Adrenal gland (tissue), 5 donors: ENCODE data around the gene LMO3.

Experiments
- POLR2A ChIP-seq, 2 donors: fragments of 450-650 bp; IDR thresholded peaks; one replicate each; pipeline ENCODE4 v1.6.1; 2017; ENCODE audit warnings: antibody characterized with exemption in 2 of 2, mild to moderate bottlenecking in 2 of 2, moderate library complexity in 1 of 2
- TF ChIP-seq, protein P1 (sequence below), 6 experiments: fragments of 450-650 bp in 4 of 6; fragments of 200-600 bp in 2 of 6; sonication (generic) in 1 of 6; IDR thresholded peaks; 1 replicate in 5 of 6; 2 replicates in 1 of 6; pipeline versions ENCODE4 v1.5.1 to v1.8.0; 2016 to 2021; ENCODE audit warnings: antibody characterized with exemption in 6 of 6, mild to moderate bottlenecking in 2 of 6, moderate library complexity in 1 of 6
- donor health status: DM: no; HTN: no; CAD: no.

DNA sequence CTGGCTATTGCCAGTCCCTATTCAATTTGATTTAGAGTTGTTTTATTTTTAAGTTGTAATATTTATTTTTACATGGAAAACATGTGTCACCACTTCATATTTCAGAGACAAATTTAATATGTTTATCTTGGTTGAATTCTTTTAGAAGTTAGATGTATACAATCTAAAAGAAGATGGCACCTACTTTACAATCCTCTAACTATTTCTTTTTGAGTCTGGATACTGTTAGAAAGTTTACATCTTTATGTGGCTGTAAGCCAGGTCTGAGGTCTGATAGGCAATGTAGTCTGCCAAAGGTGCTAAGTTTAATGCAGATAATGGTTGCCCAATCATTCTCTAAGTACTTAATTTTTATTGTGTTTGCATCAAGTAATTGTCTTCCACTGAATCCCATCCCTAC is 7.2 kb upstream of the LMO3 start:
- TF ChIP-seq, protein P1, sequence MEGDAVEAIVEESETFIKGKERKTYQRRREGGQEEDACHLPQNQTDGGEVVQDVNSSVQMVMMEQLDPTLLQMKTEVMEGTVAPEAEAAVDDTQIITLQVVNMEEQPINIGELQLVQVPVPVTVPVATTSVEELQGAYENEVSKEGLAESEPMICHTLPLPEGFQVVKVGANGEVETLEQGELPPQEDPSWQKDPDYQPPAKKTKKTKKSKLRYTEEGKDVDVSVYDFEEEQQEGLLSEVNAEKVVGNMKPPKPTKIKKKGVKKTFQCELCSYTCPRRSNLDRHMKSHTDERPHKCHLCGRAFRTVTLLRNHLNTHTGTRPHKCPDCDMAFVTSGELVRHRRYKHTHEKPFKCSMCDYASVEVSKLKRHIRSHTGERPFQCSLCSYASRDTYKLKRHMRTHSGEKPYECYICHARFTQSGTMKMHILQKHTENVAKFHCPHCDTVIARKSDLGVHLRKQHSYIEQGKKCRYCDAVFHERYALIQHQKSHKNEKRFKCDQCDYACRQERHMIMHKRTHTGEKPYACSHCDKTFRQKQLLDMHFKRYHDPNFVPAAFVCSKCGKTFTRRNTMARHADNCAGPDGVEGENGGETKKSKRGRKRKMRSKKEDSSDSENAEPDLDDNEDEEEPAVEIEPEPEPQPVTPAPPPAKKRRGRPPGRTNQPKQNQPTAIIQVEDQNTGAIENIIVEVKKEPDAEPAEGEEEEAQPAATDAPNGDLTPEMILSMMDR (IDR thresholded peaks at IDR 0.05) = no peak
- no peak for TF ChIP-seq POLR2A (IDR thresholded peaks at IDR 0.05)
